Measurements from ENCODE around the gene STRN3. TPM values are rescaled to one million over a fixed set of nuclear protein-coding genes. Genes with fewer than 3 reads are reported as not detected.
A peak's percentile ranks its signal among the peaks of the same experiment; 100 is the strongest.

STRN3 gene
- total RNA-seq, 2 experiments from 2014 or later = 25.2 to 37.0 TPM

DNA sequence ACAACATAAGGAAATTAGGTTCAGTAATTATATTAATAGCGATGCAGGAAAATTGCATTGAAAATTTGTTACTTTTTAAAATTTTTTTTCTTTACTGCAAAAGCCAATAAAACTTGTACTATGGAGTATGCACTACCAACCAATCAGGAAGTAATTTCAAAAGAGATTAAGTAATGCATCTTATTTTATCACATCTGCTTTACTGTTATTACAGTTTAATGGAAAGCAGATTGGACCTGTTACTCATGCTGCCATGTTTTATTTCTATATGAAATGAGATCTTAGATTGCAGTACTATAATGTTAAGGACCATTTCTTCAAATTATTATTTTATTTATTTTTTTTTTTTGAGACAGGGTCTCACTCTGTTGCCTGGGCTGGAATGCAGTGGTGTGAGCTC lies 1.7 kb upstream of the STRN3 start:
- Histone ChIP-seq H3K36me3 (ENCODE audit: insufficient read depth, low read length) (peaks cover 4% of the 10 kb centered on the region), H4K20me1 (ENCODE audit: insufficient read depth, low read length) (peaks cover 21% of the 10 kb centered on the region), H3K4me1 (ENCODE audit: insufficient read depth, low read length, poor library complexity, severe bottlenecking) (peaks cover 24% of the 10 kb centered on the region), H3K79me2 (ENCODE audit: insufficient read depth, low read depth, low read length) (peaks cover 42% of the 10 kb centered on the region), H3K9me3 (ENCODE audit: low read length) (no peaks in the 10 kb centered on the region), H3K27ac (ENCODE audit: low read depth, low read length, poor library complexity, severe bottlenecking) (no peak overlapping the region), H3K4me3 (ENCODE audit: low read depth, low read length, poor library complexity, severe bottlenecking) (no peak overlapping the region), H3K4me2 (ENCODE audit: low read length) (no peak overlapping the region), H3K9me2 (ENCODE audit: insufficient read depth, low read length) (no peaks in the 10 kb centered on the region), H2AFZ (ENCODE audit: low read length) (no peak overlapping the region)
- POLR2A ChIA-PET = interaction anchor here (0.9 to 1.1 kb wide), 3 partner anchors 11 to 66 kb away, joined by 3 to 4 read pairs (median 3); no protein-coding TSS in a partner anchor
- intact Hi-C loops (cut with micrococcal nuclease; ENCODE audit: unreplicated experiment) = loop anchor here (2.0 to 5.0 kb wide), 3 partner anchors 47 to 179 kb away; partner anchors contain the start of gene HECTD1
- no peak for DNase-seq (ENCODE audit: low spot score)
- no TSS peak for BruUV-seq (replicated peaks)
- CTCF ChIA-PET (ENCODE audit: unreplicated experiment) = no interaction called here
- no peak for TF ChIP-seq EZH2phosphoT487 (IDR thresholded peaks at IDR 0.05; ENCODE audit: borderline replicate concordance, low read depth, low read length)
- TF ChIP-seq, protein P1, sequence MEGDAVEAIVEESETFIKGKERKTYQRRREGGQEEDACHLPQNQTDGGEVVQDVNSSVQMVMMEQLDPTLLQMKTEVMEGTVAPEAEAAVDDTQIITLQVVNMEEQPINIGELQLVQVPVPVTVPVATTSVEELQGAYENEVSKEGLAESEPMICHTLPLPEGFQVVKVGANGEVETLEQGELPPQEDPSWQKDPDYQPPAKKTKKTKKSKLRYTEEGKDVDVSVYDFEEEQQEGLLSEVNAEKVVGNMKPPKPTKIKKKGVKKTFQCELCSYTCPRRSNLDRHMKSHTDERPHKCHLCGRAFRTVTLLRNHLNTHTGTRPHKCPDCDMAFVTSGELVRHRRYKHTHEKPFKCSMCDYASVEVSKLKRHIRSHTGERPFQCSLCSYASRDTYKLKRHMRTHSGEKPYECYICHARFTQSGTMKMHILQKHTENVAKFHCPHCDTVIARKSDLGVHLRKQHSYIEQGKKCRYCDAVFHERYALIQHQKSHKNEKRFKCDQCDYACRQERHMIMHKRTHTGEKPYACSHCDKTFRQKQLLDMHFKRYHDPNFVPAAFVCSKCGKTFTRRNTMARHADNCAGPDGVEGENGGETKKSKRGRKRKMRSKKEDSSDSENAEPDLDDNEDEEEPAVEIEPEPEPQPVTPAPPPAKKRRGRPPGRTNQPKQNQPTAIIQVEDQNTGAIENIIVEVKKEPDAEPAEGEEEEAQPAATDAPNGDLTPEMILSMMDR (conservative IDR thresholded peaks at IDR 0.05; ENCODE audit: low read length) = no peak

DNA sequence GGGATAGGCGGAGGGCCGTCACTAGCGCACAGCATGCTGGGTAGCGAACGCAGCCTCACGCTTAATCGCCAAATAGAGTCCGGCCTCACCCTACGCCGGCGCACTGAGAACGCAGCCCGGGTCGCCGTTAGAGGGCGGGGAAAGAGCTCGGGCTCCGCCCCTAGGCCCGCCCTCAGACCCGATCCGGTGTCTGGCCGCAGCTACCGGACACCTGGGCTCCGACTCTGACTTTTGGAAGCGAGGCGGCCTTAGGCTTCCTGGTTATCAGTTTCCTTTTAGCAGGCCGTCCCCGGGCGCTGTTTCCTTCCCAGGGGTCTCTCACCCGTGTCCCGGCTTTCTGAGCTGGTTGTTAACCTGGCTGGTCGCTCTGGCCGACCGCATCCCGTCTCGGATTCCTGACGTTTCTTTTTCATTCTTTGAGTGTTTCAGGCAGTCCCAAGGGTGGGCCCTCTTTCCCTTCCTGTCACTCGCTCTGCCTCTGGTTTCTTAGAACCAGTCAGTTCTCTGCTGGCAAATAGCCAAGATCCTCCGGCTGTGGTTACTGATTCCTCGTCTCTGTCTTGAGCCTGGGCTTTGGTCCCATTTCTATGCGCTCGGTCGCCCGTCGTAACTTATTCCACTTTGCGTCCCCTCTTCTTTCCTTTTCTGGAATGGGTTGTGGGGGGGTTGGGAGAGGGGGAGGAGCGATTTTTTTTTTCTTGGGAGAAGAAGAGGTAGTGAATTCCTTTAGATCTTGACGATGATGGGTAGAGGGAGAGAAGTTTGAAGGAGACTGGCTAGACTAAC lies 464 bp upstream of the STRN3 start:
- Histone ChIP-seq H3K9me3 (ENCODE audit: low read length) (no peaks in the 10 kb centered on the region), H4K20me1 (ENCODE audit: insufficient read depth, low read length) (peaks cover 27% of the 10 kb centered on the region), H3K4me1 (ENCODE audit: insufficient read depth, low read length, poor library complexity, severe bottlenecking) (peaks cover 25% of the 10 kb centered on the region), H3K79me2 (ENCODE audit: insufficient read depth, low read depth, low read length) (peaks cover 53% of the 10 kb centered on the region), H3K4me2 (ENCODE audit: low read length) (peak overlapping the region; percentile 83), H3K27ac (ENCODE audit: low read depth, low read length, poor library complexity, severe bottlenecking) (peak overlapping the region; percentile 76), H2AFZ (ENCODE audit: low read length) (peak overlapping the region; percentile 84; the same call in 1 of the 2 replicates), H3K4me3 (ENCODE audit: low read depth, low read length, poor library complexity, severe bottlenecking) (peak overlapping the region; percentile 98), H3K9me2 (ENCODE audit: insufficient read depth, low read length) (no peaks in the 10 kb centered on the region), H3K36me3 (ENCODE audit: insufficient read depth, low read length) (peaks cover 15% of the 10 kb centered on the region)
- DNase-seq (ENCODE audit: low spot score) = peak; percentile 95
- intact Hi-C loops (cut with micrococcal nuclease; ENCODE audit: unreplicated experiment) = loop anchor here (2.0 to 5.0 kb wide), 3 partner anchors 46 to 181 kb away; partner anchors contain the start of gene HECTD1
- TF ChIP-seq, protein P1 (conservative IDR thresholded peaks at IDR 0.05; ENCODE audit: low read length) = no peak
- TF ChIP-seq EZH2phosphoT487 (IDR thresholded peaks at IDR 0.05; ENCODE audit: borderline replicate concordance, low read depth, low read length) = no peak
- no TSS peak for BruUV-seq (replicated peaks)
- ChIA-PET POLR2A (interaction anchor here (0.6 to 2.0 kb wide), 16 partner anchors 12 to 394 kb away, joined by 3 to 11 read pairs (median 4); partner anchors contain the start of gene HEATR5A), CTCF (ENCODE audit: unreplicated experiment) (interaction anchor here (1.3 kb wide), 1 partner anchor 182 kb away, joined by 3 read pairs; no protein-coding TSS in a partner anchor)

Data from OCI-LY7 (cell line).